HepG2 (cell line): Measurements from ENCODE around the gene TMEM255B. TPM values are rescaled to one million over a fixed set of nuclear protein-coding genes. Genes with fewer than 3 reads are reported as not detected.

ENCODE experiments used
- ATAC-seq: fragments of 200-7000 bp; cut with Tn5 transposase; 3 replicates; pipeline ENCODE4 v1.9.1; 2020; ENCODE audit warnings: mild to moderate bottlenecking, moderate library complexity
- BruUV-seq: library from RNA; stranded (reverse); fragments of 400-500 nt; replicated peaks from 2 replicates; lab custom pipeline; 2021; lab: Mats Ljungman, UMichigan
- CTCF ChIA-PET: fragments of 300-600 bp; formaldehyde crosslinking; extraction: SDS; loops from one replicate; lab custom pipeline; 2021; ENCODE audit warnings: low total read pairs, inconsistent platforms, low intra/inter-chr PET ratio; lab: Yijun Ruan, JAX
- POLR2A ChIA-PET: fragments of 350-600 bp; sonication (Branson Sonifier 250); formaldehyde crosslinking; loops from one replicate; lab custom pipeline; 2020; ENCODE audit warnings: antibody characterized with exemption, inconsistent platforms; lab: Yijun Ruan, JAX
- DNase-seq: peaks from one replicate; pipeline ENCODE4 v3.0.0-alpha.2; 2015; ENCODE audit warnings: low spot score
- FAIRE-seq: peaks from 3 replicates; lab custom pipeline; 2011; peaks lifted over from hg19 to GRCh38; lab: Jason Lieb, UNC
- H2AFZ ChIP-seq: one replicate; pipeline ENCODE4 v1.6.1; 2011; ENCODE audit warnings: low read length, inconsistent platforms
- H3K27ac ChIP-seq: fragments of 300-600 bp; 3 replicates; pipeline ENCODE4 v1.8.0; 2011; ENCODE audit warnings: mixed run types, mild to moderate bottlenecking, mixed read lengths, low read length, inconsistent platforms; ENCODE audit not compliant: insufficient read depth; ENCODE audit errors: extremely low read length
- H3K27me3 ChIP-seq, 2 experiments: fragments of 200-600 bp in 1 of 2; 2 replicates in 1 of 2; 3 replicates in 1 of 2; pipeline versions ENCODE4 v1.6.0 to v1.8.0; 2011; ENCODE audit warnings: low read length in 2 of 2, mild to moderate bottlenecking in 2 of 2, moderate library complexity in 2 of 2, inconsistent platforms in 1 of 2; ENCODE audit not compliant: insufficient read depth in 2 of 2, control insufficient read depth in 1 of 2
- H3K36me3 ChIP-seq, 2 experiments: fragments of 200-600 bp in 1 of 2; replicated peaks in 1 of 2; 2 replicates in 1 of 2; 3 replicates in 1 of 2; pipeline versions ENCODE4 v1.5.1 to v1.8.0; 2011; ENCODE audit warnings: low read length in 2 of 2, inconsistent platforms in 1 of 2; ENCODE audit not compliant: insufficient read depth in 2 of 2, control insufficient read depth in 1 of 2
- H3K4me1 ChIP-seq: 2 replicates; pipeline ENCODE4 v1.5.1; 2012; ENCODE audit warnings: low read length, inconsistent platforms; ENCODE audit not compliant: insufficient read depth
- H3K4me2 ChIP-seq: 2 replicates; pipeline ENCODE4 v1.6.0; 2011; ENCODE audit warnings: low read depth, low read length, inconsistent platforms
- H3K4me3 ChIP-seq, 3 experiments: fragments of 200-600 bp in 1 of 3; sonication (generic), shearing (Covaris generic) in 1 of 3; replicated peaks in 1 of 3; 2 replicates each; pipeline ENCODE4 v1.5.1; 2011 to 2016; ENCODE audit warnings: low read length in 3 of 3, inconsistent platforms in 2 of 3, low read depth in 2 of 3, mild to moderate bottlenecking in 2 of 3, control low read depth in 1 of 3, mixed read lengths in 1 of 3; ENCODE audit not compliant: insufficient read depth in 1 of 3
- H3K79me2 ChIP-seq: one replicate; pipeline ENCODE4 v1.6.1; 2011; ENCODE audit warnings: low read length, inconsistent platforms; ENCODE audit not compliant: insufficient read depth
- H3K9ac ChIP-seq: 2 replicates; pipeline ENCODE4 v1.6.0; 2011; ENCODE audit warnings: mild to moderate bottlenecking, low read depth, low read length, inconsistent platforms; ENCODE audit not compliant: insufficient read depth
- H3K9me3 ChIP-seq: 2 replicates; pipeline ENCODE4 v1.5.1; 2012; ENCODE audit warnings: mild to moderate bottlenecking, low read length
- H4K20me1 ChIP-seq: 2 replicates; pipeline ENCODE4 v1.6.0; 2011; ENCODE audit warnings: inconsistent platforms, mild to moderate bottlenecking, low read length, moderate library complexity; ENCODE audit not compliant: insufficient read depth
- ARID2 ChIP-seq: sonication (generic); formaldehyde crosslinking; IDR thresholded peaks from 2 replicates; pipeline ENCODE4 v1.8.1; 2022; ENCODE audit warnings: mild to moderate bottlenecking, missing genetic modification reagents, borderline replicate concordance
- ETV5 ChIP-seq: IDR thresholded peaks from 2 replicates; pipeline ENCODE4 v1.6.1; 2018; ENCODE audit warnings: missing biosample characterization, missing genetic modification reagents, inconsistent platforms, borderline replicate concordance
- FOXM1 ChIP-seq: sonication (generic); formaldehyde crosslinking; IDR thresholded peaks from 2 replicates; pipeline ENCODE4 v1.5.0; 2020; ENCODE audit warnings: missing genetic modification reagents
- GTF3A ChIP-seq: sonication (generic); formaldehyde crosslinking; conservative IDR thresholded peaks from 2 replicates; pipeline ENCODE4 v1.4.0; 2020; ENCODE audit warnings: mild to moderate bottlenecking, missing genetic modification reagents
- MED13 ChIP-seq: sonication (generic); formaldehyde crosslinking; IDR thresholded peaks from 2 replicates; pipeline ENCODE4 v1.5.0; 2020; ENCODE audit warnings: missing genetic modification reagents
- MEIS1 ChIP-seq: sonication (generic); formaldehyde crosslinking; IDR thresholded peaks from 2 replicates; pipeline ENCODE4 v1.9.0; 2021; ENCODE audit warnings: mild to moderate bottlenecking, missing genetic modification reagents, moderate library complexity, borderline replicate concordance
- MTA3 ChIP-seq: sonication (generic); formaldehyde crosslinking; IDR thresholded peaks from 2 replicates; pipeline ENCODE4 v1.4.0; 2020; ENCODE audit warnings: missing genetic modification reagents
- MYNN ChIP-seq: sonication (generic); formaldehyde crosslinking; IDR thresholded peaks from 2 replicates; pipeline ENCODE4 v1.4.0; 2020; ENCODE audit warnings: mild to moderate bottlenecking, low read depth, missing genetic modification reagents
- PBX2 ChIP-seq: IDR thresholded peaks from 2 replicates; pipeline ENCODE4 v1.6.1; 2016; ENCODE audit warnings: control low read depth
- RFX5 ChIP-seq: IDR thresholded peaks from 2 replicates; pipeline ENCODE4 v1.6.1; 2011; ENCODE audit warnings: low read depth, low read length, improper control_type of control experiment
- SKIL ChIP-seq: sonication (generic); formaldehyde crosslinking; IDR thresholded peaks from 2 replicates; pipeline ENCODE4 v1.8.0; 2022; ENCODE audit warnings: missing genetic modification reagents, mild to moderate bottlenecking, moderate library complexity, borderline replicate concordance
- YEATS2 ChIP-seq: sonication (generic); formaldehyde crosslinking; IDR thresholded peaks from 2 replicates; pipeline ENCODE4 v1.4.0; 2020; ENCODE audit warnings: missing genetic modification reagents, borderline replicate concordance
- ZFP37 ChIP-seq: sonication (generic); formaldehyde crosslinking; IDR thresholded peaks from 2 replicates; pipeline ENCODE4 v1.4.0; 2020; ENCODE audit warnings: missing genetic modification reagents, borderline replicate concordance
- ZNF24 ChIP-seq: fragments of 450-650 bp; IDR thresholded peaks from 2 replicates; pipeline ENCODE4 v1.6.1; 2017; ENCODE audit warnings: antibody characterized with exemption, mild to moderate bottlenecking
- ZNF468 ChIP-seq: sonication (generic); formaldehyde crosslinking; IDR thresholded peaks from 2 replicates; pipeline ENCODE4 v1.8.0; 2022; ENCODE audit warnings: mild to moderate bottlenecking, moderate library complexity, missing genetic modification reagents
- ZNF709 ChIP-seq: sonication (generic); formaldehyde crosslinking; IDR thresholded peaks from 2 replicates; pipeline ENCODE4 v1.5.0; 2020; ENCODE audit warnings: mild to moderate bottlenecking, missing genetic modification reagents
- ZNF75D ChIP-seq: sonication (generic); formaldehyde crosslinking; IDR thresholded peaks from 2 replicates; pipeline ENCODE4 v1.8.1; 2023; ENCODE audit warnings: missing genetic modification reagents, mild to moderate bottlenecking, borderline replicate concordance
- WGBS: methylation state at CpG from one replicate; pipeline ENCODE4 v1.1.6; 2017; ENCODE audit warnings: low lambda C conversion rate; 5-methylcytosine and 5-hydroxymethylcytosine counted together
- in situ Hi-C: cut with HindIII; loops from 2 replicates; pipeline ENCODE4 v1.10.0; 2017; ENCODE audit warnings: low pct_unique_long_range_greater_than_20kb; ENCODE audit not compliant: extremely low pct_ligation_motif_present
- intact Hi-C: fragments of 100-400 bp; cut with micrococcal nuclease; formaldehyde crosslinking; loops from one replicate; pipeline ENCODE4 v1.10.0; 2022; ENCODE audit not compliant: unreplicated experiment
- polyA plus RNA-seq, 8 experiments: library from polyadenylated mRNA; depleted of rRNA in 3 of 8; stranded (reverse) in 7 of 8; unstranded in 1 of 8; fragments of >200 nt; fragmentation: Illumina TruSeq in 4 of 8; extraction: Trizol in 4 of 8; gene quantifications; 2 replicates each; pipeline versions ENCODE4 v1.2.1 to v1.2.3, GENCODE V29; 2011 to 2016; ENCODE audit warnings: low read depth in 4 of 8, missing spikeins in 1 of 8, mixed read lengths in 1 of 8; ENCODE audit not compliant: insufficient read depth in 1 of 8
- total RNA-seq, 5 experiments: library from RNA; depleted of rRNA; stranded (reverse); fragments of >200 nt; fragmentation: Illumina TruSeq; extraction: Trizol; gene quantifications; 2 replicates each; pipeline ENCODE4 v1.2.3, GENCODE V29; 2016; ENCODE audit warnings: low read depth in 1 of 5

TMEM255B gene
- total and polyA plus RNA-seq, 2 of the 13 experiments (the other 11 are each of a cell fraction or from before 2014, with no cell fraction given): not detected

- Histone ChIP-seq H2AFZ (no peak overlapping the region), H3K9me3 (no peaks in the 10 kb centered on the region), H3K27me3 (peaks cover 0 to 4% of the 10 kb centered on the region in 2 experiments; a peak in 1 of 5 replicates), H3K27ac (no peak overlapping the region), H3K36me3 (no peaks in the 10 kb centered on the region), H3K4me3 (no peak overlapping the region), H3K4me1 (peaks cover 60% of the 10 kb centered on the region), H3K79me2 (no peaks in the 10 kb centered on the region), H3K4me2 (no peak overlapping the region), H3K9ac (no peak overlapping the region), H4K20me1 (no peaks in the 10 kb centered on the region)
- FAIRE-seq (no peak), DNase-seq (no peak), ATAC-seq (no peak)
- intact Hi-C loops: no loop called here
- ChIA-PET CTCF (no interaction called here), POLR2A (no interaction called here)
- in situ Hi-C loops: no loop called here
- WGBS: 40% methylated on average over 14 of the region's 33 CpGs
- no TSS peak for BruUV-seq
- TF ChIP-seq MYNN (CRISPR knock-in tag) (no peak), ETV5 (CRISPR knock-in tag) (no peak), RFX5 (no peak), ZFP37 (no peak), SKIL (no peak), YEATS2 (CRISPR knock-in tag) (no peak), MEIS1 (no peak), ARID2 (CRISPR knock-in tag) (no peak), FOXM1 (CRISPR knock-in tag) (no peak), ZNF75D (no peak), ZNF24 (no peak), ZNF709 (CRISPR knock-in tag) (no peak), MTA3 (CRISPR knock-in tag) (no peak), ZNF468 (no peak), PBX2 (CRISPR knock-in tag) (no peak), GTF3A (CRISPR knock-in tag) (no peak), MED13 (CRISPR knock-in tag) (no peak)
Measured at GRCh38 chr13:113855012-113855921, 96.2 kb downstream of the TMEM255B start.
